ENCODE data around the gene CUX1.
"Not testable (repeated sequence)": the region's sequence is repeated elsewhere in the genome, so short reads cannot be mapped to it uniquely, and the experiment has no call there.

Gene CUX1

DNA sequence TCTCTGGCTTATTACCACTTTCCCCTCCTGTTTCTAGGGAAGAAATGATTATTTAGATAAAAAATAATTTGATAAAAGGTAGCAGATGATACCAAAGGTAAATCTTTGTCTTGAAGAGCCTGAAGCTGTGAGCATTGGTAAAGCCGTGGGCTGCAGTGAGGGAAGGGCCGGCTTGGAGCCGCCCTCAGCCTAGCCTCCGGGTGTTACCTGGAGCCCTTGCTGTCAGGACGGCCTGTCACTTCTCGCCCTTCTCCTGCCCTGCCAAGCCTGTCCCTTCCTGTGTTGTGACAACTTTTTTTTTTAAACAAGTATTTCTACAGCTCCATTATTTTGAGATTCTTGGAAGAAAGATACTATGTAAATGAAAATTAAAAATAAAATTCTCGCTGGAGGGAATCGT lies 7.0 kb downstream of the CUX1 start:
- DNase-seq = no peak

DNA sequence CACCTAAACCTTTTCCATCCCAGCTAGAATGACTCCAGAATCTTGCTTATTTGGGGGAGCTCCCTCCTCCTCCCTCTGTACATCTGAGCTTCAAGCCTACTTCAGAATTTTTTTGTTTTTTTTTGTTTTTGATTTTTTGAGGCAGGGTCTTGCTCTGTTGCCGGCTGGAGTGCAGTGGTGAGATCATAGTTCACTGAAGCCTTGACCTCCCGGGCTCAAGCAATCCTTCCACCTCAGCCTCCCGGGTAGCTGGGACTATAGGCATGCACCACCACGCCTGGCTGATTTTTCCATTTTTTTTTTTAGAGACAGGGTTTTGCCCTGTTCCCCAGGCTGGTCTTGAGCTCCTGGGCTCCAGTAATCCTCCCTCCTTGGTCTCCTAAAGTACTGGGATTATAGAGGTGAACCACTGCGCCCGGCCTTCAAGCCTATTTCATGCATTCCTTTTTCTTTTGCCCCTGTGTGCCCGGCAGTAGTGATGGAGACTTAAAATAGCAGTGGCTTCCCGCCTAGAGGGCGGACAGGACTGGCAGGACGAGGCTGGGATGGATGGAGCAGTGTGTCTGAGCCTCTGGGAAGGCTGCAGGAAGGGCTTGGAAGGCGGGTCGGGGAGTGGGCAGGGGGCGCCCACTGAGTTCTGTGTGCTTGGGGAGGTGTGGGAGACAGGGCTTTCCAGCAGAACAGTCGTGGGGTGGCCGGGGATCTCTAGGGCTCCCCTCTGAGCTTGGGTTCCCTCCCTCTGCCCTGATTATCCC lies 8.8 kb downstream of the CUX1 start:
- DNase-seq = no peak

GRCh38 chr7:101828301-101829020 lies 11.0 kb downstream of the CUX1 start:
- DNase-seq = no peak

DNA sequence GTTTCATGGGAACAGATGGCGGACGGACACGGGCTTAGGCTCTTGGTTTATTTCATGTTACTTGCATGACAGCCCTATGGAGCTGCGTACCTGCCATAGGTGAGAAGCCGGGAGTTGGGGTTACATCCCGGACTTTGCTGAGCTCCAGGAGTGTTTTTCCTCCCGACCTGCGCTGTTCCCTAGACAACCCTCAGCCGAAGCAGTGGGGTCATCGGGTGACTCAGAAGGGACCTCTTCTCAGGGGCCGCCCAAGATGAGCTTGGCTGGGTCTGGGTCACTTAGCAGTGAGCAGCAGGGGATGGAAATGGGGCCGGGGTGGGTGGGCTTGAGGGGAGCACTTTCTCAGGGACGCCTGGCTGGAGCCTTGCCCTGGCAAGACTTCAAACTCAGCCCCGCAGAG lies 11.9 kb downstream of the CUX1 start:
- DNase-seq = no peak

GRCh38 chr7:101829821-101830220 lies 12.4 kb downstream of the CUX1 start:
- DNase-seq = no peak

DNA sequence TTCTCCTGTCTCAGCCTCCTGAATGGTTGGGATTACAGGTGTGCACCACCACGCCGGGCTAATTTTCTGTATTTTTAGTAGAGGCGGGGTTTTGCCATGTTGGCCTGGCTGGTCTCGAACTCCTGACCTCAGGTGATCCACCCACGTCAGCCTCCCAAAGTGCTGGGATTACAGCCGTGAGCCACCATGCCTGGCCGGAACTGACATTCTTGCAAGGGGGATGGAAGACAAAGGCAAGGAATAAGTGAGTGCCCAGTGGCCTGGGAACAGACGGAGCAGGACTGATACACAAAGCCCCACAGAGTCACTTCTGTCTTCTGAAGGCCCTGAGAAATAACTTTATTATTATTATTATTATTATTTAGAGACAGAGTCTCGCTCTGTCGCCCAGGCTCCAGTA lies 14.0 kb downstream of the CUX1 start:
- DNase-seq = not testable (repeated sequence)

DNA sequence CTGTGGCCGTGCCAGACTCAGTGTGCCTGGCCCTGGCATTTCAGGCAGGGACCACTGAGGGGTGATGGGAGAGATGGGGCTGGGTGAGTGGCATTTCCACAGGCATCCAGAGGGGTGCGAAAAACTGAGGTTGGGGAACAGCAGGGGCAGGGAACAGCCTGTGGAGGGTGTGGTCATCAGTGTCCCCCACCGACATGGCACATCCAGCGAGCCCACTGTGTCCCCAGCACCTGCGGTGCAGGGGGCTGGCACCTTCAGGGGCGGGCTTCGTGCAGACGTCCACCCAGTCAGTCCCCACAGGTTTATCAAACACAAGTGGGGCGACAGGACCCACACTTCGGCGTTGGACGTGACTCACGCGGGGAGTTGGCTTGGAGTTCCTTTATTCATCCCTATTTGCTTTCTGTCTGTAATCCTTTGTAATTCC lies 14.8 kb downstream of the CUX1 start:
- no peak for DNase-seq

DNA sequence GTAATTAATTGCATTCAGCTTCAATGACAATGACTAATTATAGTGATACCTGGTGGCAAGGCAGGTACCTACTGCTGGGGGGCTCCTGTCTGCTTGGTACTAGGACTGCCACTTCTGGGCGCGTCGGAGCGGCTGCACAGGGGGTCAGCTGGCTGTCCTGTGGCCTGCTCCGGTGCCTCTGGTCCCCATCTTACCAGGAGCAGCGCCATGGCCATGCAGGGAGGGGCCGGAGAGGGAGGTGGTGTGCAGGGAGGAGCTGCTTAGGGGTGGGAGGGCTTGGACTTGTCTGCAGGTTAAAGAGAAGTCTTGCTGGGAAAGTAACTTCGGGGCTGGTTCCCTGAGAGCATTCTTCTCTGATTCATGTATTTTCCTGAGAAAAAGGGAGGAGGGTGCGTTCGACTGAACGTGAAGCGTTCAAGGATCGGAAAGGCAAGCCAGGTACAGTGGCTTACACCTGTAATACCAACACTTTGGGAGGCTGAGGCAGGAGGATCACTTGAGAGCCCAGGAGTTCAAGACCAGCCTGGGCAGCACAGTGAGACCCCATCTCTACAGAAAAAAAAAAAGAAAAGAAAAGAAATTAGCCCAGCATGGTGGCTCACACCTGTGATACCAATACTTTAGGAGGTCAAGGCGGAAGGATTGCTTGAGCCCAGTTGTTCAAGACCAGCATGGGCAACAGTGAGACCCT lies 15.4 kb downstream of the CUX1 start:
- no peak for DNase-seq

GRCh38 chr7:101833799-101834198 lies 16.4 kb downstream of the CUX1 start:
- no peak for DNase-seq

- DNase-seq = no peak
Measured at GRCh38 chr7:101835136-101835535, 17.7 kb downstream of the CUX1 start.

- DNase-seq = not testable (repeated sequence)
Measured at GRCh38 chr7:101837433-101837832, 20.0 kb downstream of the CUX1 start.

- DNase-seq = no peak
Measured at GRCh38 chr7:101838837-101839483, 21.5 kb downstream of the CUX1 start.

DNA sequence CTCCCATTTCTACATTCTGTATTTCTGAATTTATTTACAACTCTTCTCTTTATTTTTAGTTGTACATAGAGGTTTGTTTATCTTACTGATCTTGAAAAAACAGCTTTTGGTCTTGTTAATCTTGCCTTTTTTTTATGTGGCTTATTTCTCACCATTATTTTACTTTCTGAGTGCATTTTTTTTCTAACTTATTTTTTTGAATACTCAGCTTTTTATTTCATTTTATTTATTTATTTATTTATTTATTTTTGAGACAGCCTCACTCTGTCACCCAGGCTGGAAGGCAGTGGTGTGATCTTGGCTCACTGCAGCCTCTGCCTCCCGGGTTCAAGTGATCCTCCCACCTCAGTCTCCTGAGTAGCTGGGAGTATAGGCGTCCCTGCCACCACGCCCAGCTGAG lies 23.9 kb downstream of the CUX1 start:
- DNase-seq = no peak

GRCh38 chr7:101843293-101844271 lies 26.2 kb downstream of the CUX1 start:
- DNase-seq = no peak

DNA sequence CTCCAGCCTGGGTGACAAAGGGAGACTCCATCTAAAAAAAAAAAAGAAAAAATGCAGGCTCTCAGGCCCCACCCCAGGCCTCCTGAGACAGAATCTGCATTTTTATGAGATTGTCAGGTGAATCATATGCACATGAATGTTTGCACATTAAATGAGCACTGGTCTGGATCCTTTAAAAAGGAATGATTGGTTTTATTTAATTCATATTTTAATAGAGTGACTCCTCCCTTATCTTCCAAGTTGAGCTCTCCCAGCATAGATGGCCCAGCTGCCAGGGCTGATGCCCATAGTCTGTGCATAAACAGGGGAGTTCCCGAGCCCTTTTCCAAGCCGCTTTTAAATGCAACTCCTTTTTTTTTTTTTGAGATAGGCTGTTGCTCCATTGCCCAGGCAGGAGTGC lies 28.5 kb downstream of the CUX1 start:
- no peak for DNase-seq

GRCh38 chr7:101846800-101847538 lies 29.5 kb downstream of the CUX1 start:
- no peak for DNase-seq

DNA sequence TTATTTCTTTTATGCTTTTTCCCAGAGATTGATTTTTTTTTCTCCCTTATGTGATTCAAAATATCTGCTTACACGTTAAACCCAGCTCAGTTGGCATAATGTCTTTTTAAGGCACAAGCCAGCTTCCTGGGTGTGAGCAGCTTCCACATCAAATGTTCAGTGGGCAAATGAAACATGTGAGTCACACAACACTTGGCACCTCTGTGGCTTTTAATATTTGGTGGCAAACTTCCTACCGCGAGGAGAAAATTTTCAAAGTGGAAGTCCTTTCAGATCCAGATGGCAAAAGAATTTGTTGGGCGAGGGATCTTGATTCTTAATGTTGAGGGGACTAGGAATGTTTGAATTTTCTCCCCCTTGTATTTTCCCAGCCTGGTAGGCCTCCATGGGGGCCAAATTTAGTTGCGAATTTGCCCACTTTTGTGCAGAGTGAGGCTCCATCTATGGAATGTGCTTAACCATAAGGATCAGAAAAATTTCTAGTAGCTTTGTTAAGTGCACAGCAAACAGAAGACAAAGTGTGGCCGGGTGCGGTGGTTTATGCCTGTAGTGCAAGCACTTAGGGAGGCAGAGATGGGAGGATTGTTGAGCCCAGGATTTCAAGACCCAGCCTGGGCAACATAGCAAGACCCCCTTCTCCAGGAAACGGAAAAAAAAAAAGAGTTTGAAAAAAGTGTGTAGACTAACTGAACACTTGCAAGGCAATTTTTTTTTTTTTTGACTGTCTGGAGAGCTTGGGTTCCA lies 31.0 kb downstream of the CUX1 start:
- DNase-seq = no peak

DNA sequence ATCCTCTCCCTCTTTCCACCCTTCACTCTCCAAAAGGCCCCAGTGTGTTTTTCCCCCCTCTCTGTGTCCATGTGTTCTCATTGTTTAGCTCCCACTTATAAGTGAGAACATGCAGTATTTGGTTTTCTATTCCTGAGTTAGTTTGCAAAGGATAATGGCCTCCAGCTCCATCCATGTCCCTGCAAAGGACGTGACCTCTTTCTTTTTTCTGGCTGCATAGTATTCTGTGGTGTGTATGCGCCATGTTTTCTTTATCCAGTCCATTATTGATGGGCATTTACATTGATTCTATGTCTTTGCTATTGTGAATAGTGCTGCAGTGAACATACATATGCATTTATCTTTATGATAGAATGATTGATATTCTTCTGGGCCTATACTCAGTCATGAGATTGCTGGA lies 31.9 kb downstream of the CUX1 start:
- DNase-seq = not testable (repeated sequence)

GRCh38 chr7:101852364-101852763 lies 34.9 kb downstream of the CUX1 start:
- not testable (repeated sequence) for DNase-seq

DNA sequence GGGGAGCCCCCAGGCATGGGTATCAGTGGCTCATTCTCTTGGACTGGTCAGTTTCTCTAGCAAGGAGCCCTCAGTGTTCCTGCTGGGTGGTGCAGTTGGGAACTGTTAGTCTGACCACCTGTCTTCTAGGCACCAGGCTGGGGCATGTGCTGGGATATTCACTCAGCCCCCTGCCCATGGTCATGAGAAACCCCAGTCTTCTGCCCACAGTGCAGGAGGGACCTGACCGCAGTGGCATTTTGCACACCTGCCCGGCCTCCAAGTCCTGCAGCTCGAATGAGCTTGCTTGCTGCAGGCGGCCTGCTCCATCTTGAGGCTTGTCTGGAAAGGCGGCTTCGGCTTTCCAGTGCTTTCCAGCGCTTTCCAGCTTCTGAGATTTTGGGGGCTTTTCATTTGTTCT lies 36.3 kb downstream of the CUX1 start:
- DNase-seq = no peak
